Urinary bladder (tissue), 4 donors: ENCODE data around the gene VMO1. TPM values are rescaled to one million over a fixed set of nuclear protein-coding genes. Genes with fewer than 3 reads are reported as not detected.
A peak's percentile ranks its signal among the peaks of the same experiment; 100 is the strongest.

Source experiments
- DNase-seq: peaks from one replicate; pipeline ENCODE4 v3.0.0-alpha.2; 2015; ENCODE audit errors: extremely low spot score
- H3K27ac ChIP-seq: one replicate; pipeline ENCODE4 v1.5.1; 2013; ENCODE audit warnings: low read depth, mild to moderate bottlenecking, moderate library complexity
- H3K36me3 ChIP-seq: one replicate; pipeline ENCODE4 v1.6.1; 2013; ENCODE audit warnings: mild to moderate bottlenecking, moderate library complexity; ENCODE audit not compliant: insufficient read depth
- H3K4me1 ChIP-seq: one replicate; pipeline ENCODE4 v1.6.1; 2013; ENCODE audit warnings: mild to moderate bottlenecking, moderate library complexity; ENCODE audit not compliant: insufficient read depth
- H3K4me3 ChIP-seq: one replicate; pipeline ENCODE4 v1.5.1; 2013; ENCODE audit warnings: low read depth, low read length
- WGBS: extraction: QIAGEN DNeasy Blood & Tissue Kit; methylation state at CpG from one replicate; pipeline ENCODE4 v1.1.7; 2013; 5-methylcytosine and 5-hydroxymethylcytosine counted together
- polyA plus RNA-seq: library from polyadenylated mRNA; stranded (reverse); fragments of 200-250 nt; gene quantifications from one replicate; pipeline ENCODE4 v1.2.3, GENCODE V29; 2013
- total RNA-seq: library from RNA; depleted of rRNA; stranded (reverse); fragments of >200 nt; gene quantifications from one replicate; pipeline ENCODE4 v1.2.3, GENCODE V29; 2014
- donor health status: healthy with polysubstance abuse.
- donor health status: healthy.

The VMO1 gene
- total and polyA plus RNA-seq, 2 donors = 0.95 to 2.4 TPM

DNA sequence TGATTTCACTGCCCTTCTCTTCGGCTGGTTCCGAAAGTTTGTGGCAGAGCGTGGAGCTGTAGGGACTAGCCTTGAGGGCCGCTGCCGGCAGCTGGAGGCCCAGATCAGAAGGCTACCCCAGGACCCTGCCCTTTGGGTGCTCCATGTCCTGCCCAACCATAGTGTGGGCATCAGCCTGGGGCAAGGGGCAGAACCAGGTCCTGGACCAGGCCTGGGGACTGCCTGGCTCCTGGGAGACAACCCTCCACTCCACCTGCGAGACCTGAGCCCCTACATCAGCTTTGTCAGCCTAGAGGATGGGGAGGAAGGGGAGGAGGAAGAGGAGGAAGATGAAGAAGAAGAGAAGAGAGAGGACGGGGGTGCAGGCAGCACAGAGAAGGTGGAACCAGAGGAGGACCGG, 45.6 kb downstream of the VMO1 start:
- DNase-seq = no peak
- H3K4me1 ChIP-seq = no peaks in the 10 kb centered on the region
- H3K27ac ChIP-seq = no peak overlapping the region
- no peaks in the 10 kb centered on the region for H3K36me3 ChIP-seq
- 95% methylated on average over 8 of the region's 8 CpGs for WGBS
- H3K4me3 ChIP-seq = no peak overlapping the region

DNA sequence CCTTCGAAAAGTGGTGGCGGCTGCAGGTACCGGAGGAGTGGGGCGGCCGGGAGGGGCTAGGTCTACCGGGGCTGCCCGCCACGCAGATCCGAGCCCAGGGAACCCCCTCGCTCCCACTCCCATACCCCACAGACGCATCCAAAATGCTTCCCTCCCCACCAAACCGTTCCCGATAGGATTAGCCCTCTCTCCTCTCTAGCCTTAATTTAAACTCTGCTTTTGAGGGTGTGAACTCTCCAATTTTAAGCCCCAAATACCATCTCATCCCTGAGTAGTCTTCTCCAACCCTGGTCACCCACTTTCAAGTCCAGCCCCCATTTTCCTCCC, 46.2 kb downstream of the VMO1 start:
- no peak overlapping the region for H3K27ac ChIP-seq

DNA sequence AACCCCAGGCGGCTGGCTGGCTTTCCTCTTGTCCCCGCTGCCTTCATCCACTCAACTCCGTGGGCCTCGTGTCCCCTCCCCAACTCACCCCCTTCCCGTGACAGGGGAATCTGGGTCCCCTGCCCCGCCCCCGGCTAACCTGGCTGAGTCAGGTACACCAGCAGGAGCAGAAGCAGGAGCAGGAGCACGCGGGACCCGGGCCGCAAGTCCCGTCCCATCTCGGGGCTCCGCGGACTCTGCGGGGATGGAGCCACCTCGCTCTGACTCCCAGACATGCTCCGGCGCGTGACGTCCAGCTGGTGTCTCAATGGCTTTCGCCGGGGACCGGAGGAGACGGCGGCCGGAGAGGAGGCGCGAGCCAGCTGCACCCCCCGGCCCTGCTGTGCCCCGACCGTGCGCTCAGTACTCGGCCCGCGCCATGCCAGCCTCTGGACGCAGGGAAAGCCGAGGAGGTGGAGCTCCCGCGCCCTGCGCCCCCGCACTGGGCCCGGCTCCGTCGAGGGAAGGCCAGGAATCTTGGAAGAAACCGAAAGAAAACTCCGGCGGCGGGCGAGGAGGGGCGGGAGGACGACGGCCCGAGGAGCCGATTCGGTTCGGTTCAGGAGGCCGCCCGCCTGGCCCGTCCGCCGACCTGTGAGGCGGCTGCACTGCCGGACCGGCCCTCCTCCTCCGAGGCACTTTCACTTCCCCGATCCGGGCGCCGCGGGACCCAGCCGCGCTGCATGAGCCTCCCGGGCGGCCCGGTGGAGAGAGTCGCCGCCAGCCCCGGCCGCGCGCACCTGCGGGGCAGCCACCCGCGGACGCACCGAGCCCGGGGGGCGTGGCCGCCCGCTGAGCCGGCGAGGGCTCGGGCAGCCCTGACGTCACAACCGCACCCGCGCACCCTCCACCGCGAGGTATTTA, 46.8 kb downstream of the VMO1 start, which contains the start of the genes CXCL16 and ZMYND15:
Gene CXCL16, minus strand, starts transcription at position 807 of the 903 bp plus-strand sequence. Its CDS starts 589 bp downstream, at position 218.
Gene ZMYND15, plus strand, starts transcription at position 712 of the 903 bp plus-strand sequence. CDS start 716 bp downstream, outside the sequence.
- WGBS = under 1% methylated on average over 100 of the region's 100 CpGs
- Histone ChIP-seq H3K4me1 (no peaks in the 10 kb centered on the region), H3K4me3 (peak within 1 kb of the TSS; percentile 64), H3K27ac (no peak within 1 kb of the TSS), H3K36me3 (no peaks in the 10 kb centered on the region)
- no peak for DNase-seq

More for the DNA sequence above, 46.2 kb downstream of the VMO1 start:
- 12% methylated on average over 13 of the region's 13 CpGs for WGBS
- Histone ChIP-seq H3K36me3 (no peaks in the 10 kb centered on the region), H3K4me3 (peak overlapping the region; percentile 64), H3K4me1 (no peaks in the 10 kb centered on the region)
- DNase-seq = no peak

DNA sequence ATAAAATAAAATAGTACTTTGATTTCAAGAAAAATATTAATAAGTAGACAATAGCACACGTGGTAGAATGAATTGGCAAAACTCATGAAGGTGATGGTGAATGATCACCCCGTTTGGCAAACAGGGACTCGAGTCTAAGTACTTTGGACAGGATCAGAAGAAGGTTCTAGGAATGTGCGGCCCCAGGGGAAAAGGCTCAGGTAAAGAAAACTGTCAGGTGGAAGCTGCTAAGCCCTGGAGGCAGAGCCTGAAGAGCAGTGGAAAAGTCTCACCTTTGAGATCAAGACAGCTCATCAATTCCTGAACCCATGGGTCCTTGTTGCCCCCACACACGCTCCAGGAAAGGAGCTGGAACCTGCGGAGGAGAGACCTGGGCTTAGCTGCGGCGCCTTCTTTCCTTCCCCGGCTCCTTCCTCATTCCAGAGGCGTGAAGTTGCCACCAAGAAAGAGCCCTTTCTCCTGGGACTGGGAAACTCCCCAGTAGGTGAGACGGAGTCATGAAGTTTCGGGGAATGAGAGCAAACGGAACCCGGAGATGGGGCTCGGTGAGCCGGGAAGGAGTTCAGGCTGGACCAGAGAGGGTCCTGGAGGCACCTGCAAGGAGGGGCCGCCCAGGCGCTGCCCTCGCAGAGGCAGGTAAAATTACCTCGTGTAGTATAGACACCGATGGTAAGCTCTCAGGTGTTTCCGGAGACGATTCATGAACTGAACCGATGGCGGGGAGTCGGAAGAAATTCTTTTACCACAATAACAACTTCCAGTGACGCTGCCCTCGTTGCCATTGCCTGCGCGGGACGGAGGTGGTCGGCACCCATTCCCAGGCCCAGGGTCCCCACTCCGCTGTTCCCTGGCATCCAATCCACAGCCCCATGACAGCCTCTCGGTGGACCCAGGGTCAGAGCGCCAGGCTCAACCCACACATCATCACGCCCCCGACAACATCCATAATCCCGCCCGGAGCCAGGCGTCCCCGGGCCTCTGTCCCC, 47.7 kb downstream of the VMO1 start:
- DNase-seq = no peak
- Histone ChIP-seq H3K4me1 (no peaks in the 10 kb centered on the region), H3K27ac (no peak overlapping the region), H3K4me3 (peak overlapping the region; percentile 64), H3K36me3 (no peaks in the 10 kb centered on the region)
- WGBS = 16% methylated on average over 41 of the region's 41 CpGs

DNA sequence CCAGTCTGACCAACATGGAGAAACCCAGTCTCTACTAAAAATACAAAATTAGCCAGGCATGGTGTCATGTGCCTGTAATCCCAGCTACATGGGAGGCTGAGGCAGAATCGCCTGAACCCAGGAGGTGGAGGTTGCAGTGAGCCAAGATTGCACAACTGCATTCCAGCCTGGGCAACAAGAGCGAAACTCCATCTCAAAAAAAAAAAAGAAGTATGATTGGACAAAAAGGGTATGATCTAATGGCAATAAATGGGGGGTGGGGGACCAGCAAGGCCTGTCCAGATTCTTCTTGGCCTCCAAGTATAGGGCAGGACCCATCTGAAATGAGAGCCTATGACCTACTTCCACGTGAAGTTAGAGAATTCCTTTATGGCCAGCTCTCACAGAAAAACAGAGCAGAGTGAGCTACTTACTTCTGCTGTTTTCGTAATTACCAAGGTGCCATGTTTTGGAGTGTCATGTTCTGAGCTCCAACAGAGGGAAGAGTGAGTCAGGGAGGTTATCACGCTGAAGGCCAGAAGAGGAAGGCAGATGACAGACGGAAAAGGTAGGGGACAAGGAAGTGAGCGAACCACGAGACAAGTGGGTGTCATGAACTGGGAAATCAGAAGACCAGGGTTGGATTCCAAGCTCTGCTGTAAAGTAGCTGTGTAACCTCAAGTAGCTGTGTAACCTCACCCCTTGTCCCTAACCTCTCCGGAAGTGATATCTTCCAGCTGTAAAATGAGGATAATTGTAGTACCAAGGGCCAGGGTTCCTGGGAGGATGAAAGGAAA, 50.1 kb downstream of the VMO1 start:
- Histone ChIP-seq H3K27ac (no peak overlapping the region), H3K36me3 (no peaks in the 10 kb centered on the region), H3K4me1 (no peaks in the 10 kb centered on the region), H3K4me3 (no peak overlapping the region)
- 68% methylated on average over 9 of the region's 9 CpGs for WGBS
- DNase-seq = no peak

Other genes with a start within 250 kb of the VMO1 start
- 20.7 TPM for gene MYBBP1A, start 231.0 kb downstream of the VMO1 start, total RNA-seq
- 29.8 TPM for gene MYBBP1A, start 231.0 kb downstream of the VMO1 start, polyA plus RNA-seq
- 13.0 TPM for gene GGT6, start 225.8 kb downstream of the VMO1 start, total RNA-seq
- gene GGT6, start 225.8 kb downstream of the VMO1 start, polyA plus RNA-seq = 11.5 TPM
- gene SMTNL2, start 201.8 kb downstream of the VMO1 start, total RNA-seq = 8.0 TPM
- gene SMTNL2, start 201.8 kb downstream of the VMO1 start, polyA plus RNA-seq = 5.0 TPM
- gene ALOX15, start 144.7 kb downstream of the VMO1 start, total RNA-seq = 2.6 TPM
- 0.06 TPM for gene ALOX15, start 144.7 kb downstream of the VMO1 start, polyA plus RNA-seq
- 36.4 TPM for gene PELP1, start 82.2 kb downstream of the VMO1 start, total RNA-seq
- gene PELP1, start 82.2 kb downstream of the VMO1 start, polyA plus RNA-seq = 29.5 TPM
- gene ARRB2, start 75.7 kb downstream of the VMO1 start, total RNA-seq = 8.5 TPM
- gene ARRB2, start 75.7 kb downstream of the VMO1 start, polyA plus RNA-seq = 26.3 TPM
- gene MED11, start 54.9 kb downstream of the VMO1 start, total RNA-seq = 13.1 TPM
- 31.7 TPM for gene MED11, start 54.9 kb downstream of the VMO1 start, polyA plus RNA-seq
- gene ZMYND15, start 46.5 kb downstream of the VMO1 start, total RNA-seq = 0.42 TPM
- 0.60 TPM for gene ZMYND15, start 46.5 kb downstream of the VMO1 start, polyA plus RNA-seq
- 3.2 TPM for gene CXCL16, start 46.4 kb downstream of the VMO1 start, total RNA-seq
- 14.3 TPM for gene CXCL16, start 46.4 kb downstream of the VMO1 start, polyA plus RNA-seq
- gene TM4SF5, start 14.5 kb downstream of the VMO1 start, total RNA-seq = not detected
- gene TM4SF5, start 14.5 kb downstream of the VMO1 start, polyA plus RNA-seq = 0.18 TPM
- gene GLTPD2, start 2.6 kb upstream of the VMO1 start, total RNA-seq = not detected
- 0.10 TPM for gene GLTPD2, start 2.6 kb upstream of the VMO1 start, polyA plus RNA-seq
- gene PSMB6, start 9.8 kb upstream of the VMO1 start, total RNA-seq = 60.5 TPM
- gene PSMB6, start 9.8 kb upstream of the VMO1 start, polyA plus RNA-seq = 214 TPM
- gene PLD2, start 20.8 kb upstream of the VMO1 start, total RNA-seq = 23.6 TPM
- gene PLD2, start 20.8 kb upstream of the VMO1 start, polyA plus RNA-seq = 21.7 TPM
- 29.9 TPM for gene MINK1, start 47.0 kb upstream of the VMO1 start, total RNA-seq
- 45.2 TPM for gene MINK1, start 47.0 kb upstream of the VMO1 start, polyA plus RNA-seq
- gene C17orf107, start 113.2 kb upstream of the VMO1 start, total RNA-seq = 7.7 TPM
- 1.7 TPM for gene C17orf107, start 113.2 kb upstream of the VMO1 start, polyA plus RNA-seq
- gene CHRNE, start 116.7 kb upstream of the VMO1 start, total RNA-seq = 0.79 TPM
- gene CHRNE, start 116.7 kb upstream of the VMO1 start, polyA plus RNA-seq = 0.79 TPM
- gene GP1BA, start 145.9 kb upstream of the VMO1 start, total RNA-seq = not detected
- gene GP1BA, start 145.9 kb upstream of the VMO1 start, polyA plus RNA-seq = 0.04 TPM
- gene SLC25A11, start 153.7 kb upstream of the VMO1 start, total RNA-seq = 27.7 TPM
- 73.5 TPM for gene SLC25A11, start 153.7 kb upstream of the VMO1 start, polyA plus RNA-seq
- gene RNF167, start 153.9 kb upstream of the VMO1 start, total RNA-seq = 15.3 TPM
- 119 TPM for gene RNF167, start 153.9 kb upstream of the VMO1 start, polyA plus RNA-seq
- 205 TPM for gene PFN1, start 162.2 kb upstream of the VMO1 start, total RNA-seq
- 1,651 TPM for gene PFN1, start 162.2 kb upstream of the VMO1 start, polyA plus RNA-seq
- gene ENO3, start 164.8 kb upstream of the VMO1 start, total RNA-seq = 31.5 TPM
- gene ENO3, start 164.8 kb upstream of the VMO1 start, polyA plus RNA-seq = 6.3 TPM
- 35.2 TPM for gene SPAG7, start 181.5 kb upstream of the VMO1 start, total RNA-seq
- gene SPAG7, start 181.5 kb upstream of the VMO1 start, polyA plus RNA-seq = 83.2 TPM
- 5.7 TPM for gene CAMTA2, start 201.3 kb upstream of the VMO1 start, total RNA-seq
- gene CAMTA2, start 201.3 kb upstream of the VMO1 start, polyA plus RNA-seq = 46.1 TPM
- 0.42 TPM for gene INCA1, start 211.2 kb upstream of the VMO1 start, total RNA-seq
- 1.3 TPM for gene INCA1, start 211.2 kb upstream of the VMO1 start, polyA plus RNA-seq
- 26.9 TPM for gene KIF1C, start 211.6 kb upstream of the VMO1 start, total RNA-seq
- gene KIF1C, start 211.6 kb upstream of the VMO1 start, polyA plus RNA-seq = 89.4 TPM
- 0.58 TPM for gene SLC52A1, start 249.1 kb upstream of the VMO1 start, total RNA-seq
- 0.35 TPM for gene SLC52A1, start 249.1 kb upstream of the VMO1 start, polyA plus RNA-seq